Measurements from ENCODE around the gene PDE9A.

DNA sequence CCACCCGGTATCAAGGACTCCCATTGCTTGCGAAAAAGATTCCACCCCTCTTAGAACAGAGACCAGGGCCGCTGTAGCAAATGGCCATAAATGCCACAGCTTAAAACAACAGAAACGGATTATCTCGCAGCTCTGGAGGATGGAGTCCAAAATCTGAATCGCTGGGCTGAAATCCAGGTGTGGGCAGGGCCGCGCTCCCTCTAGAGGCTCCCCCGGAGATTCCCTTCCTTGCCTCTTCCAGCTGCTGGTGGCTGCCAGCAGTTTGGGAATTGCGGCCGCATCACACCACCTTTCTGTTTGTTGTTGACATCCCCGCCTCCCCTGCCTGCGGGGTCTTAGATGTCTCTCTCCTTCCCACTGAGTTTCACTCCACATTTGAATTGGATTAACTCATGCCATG is 15.6 kb downstream of the PDE9A start:
- TF ChIP-seq, protein P1, sequence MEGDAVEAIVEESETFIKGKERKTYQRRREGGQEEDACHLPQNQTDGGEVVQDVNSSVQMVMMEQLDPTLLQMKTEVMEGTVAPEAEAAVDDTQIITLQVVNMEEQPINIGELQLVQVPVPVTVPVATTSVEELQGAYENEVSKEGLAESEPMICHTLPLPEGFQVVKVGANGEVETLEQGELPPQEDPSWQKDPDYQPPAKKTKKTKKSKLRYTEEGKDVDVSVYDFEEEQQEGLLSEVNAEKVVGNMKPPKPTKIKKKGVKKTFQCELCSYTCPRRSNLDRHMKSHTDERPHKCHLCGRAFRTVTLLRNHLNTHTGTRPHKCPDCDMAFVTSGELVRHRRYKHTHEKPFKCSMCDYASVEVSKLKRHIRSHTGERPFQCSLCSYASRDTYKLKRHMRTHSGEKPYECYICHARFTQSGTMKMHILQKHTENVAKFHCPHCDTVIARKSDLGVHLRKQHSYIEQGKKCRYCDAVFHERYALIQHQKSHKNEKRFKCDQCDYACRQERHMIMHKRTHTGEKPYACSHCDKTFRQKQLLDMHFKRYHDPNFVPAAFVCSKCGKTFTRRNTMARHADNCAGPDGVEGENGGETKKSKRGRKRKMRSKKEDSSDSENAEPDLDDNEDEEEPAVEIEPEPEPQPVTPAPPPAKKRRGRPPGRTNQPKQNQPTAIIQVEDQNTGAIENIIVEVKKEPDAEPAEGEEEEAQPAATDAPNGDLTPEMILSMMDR (IDR thresholded peaks at IDR 0.05): peak in 1 of 3 donors; percentile 11
- TF ChIP-seq POLR2A (IDR thresholded peaks at IDR 0.05) (no peak), EP300 (IDR thresholded peaks at IDR 0.05) (no peak)
